Measurements from ENCODE around the gene ZMYM1.

The ZMYM1 gene

GRCh38 chr1:35085421-35085820 is 6.2 kb downstream of the ZMYM1 start:
- Histone ChIP-seq H3K79me2 (ENCODE audit: insufficient read depth, low read length) (peaks cover 68% of the 10 kb centered on the region), H4K20me1 (ENCODE audit: low read depth, low read length) (no peaks in the 10 kb centered on the region), H3K4me2 (ENCODE audit: low read depth, low read length, poor library complexity, severe bottlenecking) (no peak overlapping the region), H3K27ac (ENCODE audit: low read depth, low read length) (no peak overlapping the region), H3F3A (ENCODE audit: insufficient read depth) (no peaks in the 10 kb centered on the region), H2AFZ (ENCODE audit: low read depth, low read length, severe bottlenecking) (no peak overlapping the region), H3K4me3 (ENCODE audit: insufficient read depth, low read length, poor library complexity, severe bottlenecking) (no peak overlapping the region), H3K9ac (ENCODE audit: low read length) (no peak overlapping the region), H3K36me3 (ENCODE audit: low read length) (no peaks in the 10 kb centered on the region; the same call in 1 of the 2 replicates), H3K9me3 (ENCODE audit: insufficient read depth, low read length) (no peaks in the 10 kb centered on the region), H3K9me2 (replicated peaks; ENCODE audit: insufficient read depth, low read length) (no peaks in the 10 kb centered on the region), H3K27me3 (ENCODE audit: low read length) (no peaks in the 10 kb centered on the region)
- TF ChIP-seq, protein P1, sequence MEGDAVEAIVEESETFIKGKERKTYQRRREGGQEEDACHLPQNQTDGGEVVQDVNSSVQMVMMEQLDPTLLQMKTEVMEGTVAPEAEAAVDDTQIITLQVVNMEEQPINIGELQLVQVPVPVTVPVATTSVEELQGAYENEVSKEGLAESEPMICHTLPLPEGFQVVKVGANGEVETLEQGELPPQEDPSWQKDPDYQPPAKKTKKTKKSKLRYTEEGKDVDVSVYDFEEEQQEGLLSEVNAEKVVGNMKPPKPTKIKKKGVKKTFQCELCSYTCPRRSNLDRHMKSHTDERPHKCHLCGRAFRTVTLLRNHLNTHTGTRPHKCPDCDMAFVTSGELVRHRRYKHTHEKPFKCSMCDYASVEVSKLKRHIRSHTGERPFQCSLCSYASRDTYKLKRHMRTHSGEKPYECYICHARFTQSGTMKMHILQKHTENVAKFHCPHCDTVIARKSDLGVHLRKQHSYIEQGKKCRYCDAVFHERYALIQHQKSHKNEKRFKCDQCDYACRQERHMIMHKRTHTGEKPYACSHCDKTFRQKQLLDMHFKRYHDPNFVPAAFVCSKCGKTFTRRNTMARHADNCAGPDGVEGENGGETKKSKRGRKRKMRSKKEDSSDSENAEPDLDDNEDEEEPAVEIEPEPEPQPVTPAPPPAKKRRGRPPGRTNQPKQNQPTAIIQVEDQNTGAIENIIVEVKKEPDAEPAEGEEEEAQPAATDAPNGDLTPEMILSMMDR (IDR thresholded peaks at IDR 0.05; ENCODE audit: insufficient read depth, low read length, poor library complexity, severe bottlenecking): no peak
- TF ChIP-seq EZH2phosphoT487 (conservative IDR thresholded peaks at IDR 0.05; ENCODE audit: low read length): no peak

- Histone ChIP-seq H3K27ac (ENCODE audit: low read depth, low read length) (no peak overlapping the region), H3K9ac (ENCODE audit: low read length) (no peak overlapping the region), H4K20me1 (ENCODE audit: low read depth, low read length) (no peaks in the 10 kb centered on the region), H3K9me3 (ENCODE audit: insufficient read depth, low read length) (no peaks in the 10 kb centered on the region), H3K4me2 (ENCODE audit: low read depth, low read length, poor library complexity, severe bottlenecking) (no peak overlapping the region), H3K27me3 (ENCODE audit: low read length) (no peaks in the 10 kb centered on the region), H3K4me3 (ENCODE audit: insufficient read depth, low read length, poor library complexity, severe bottlenecking) (no peak overlapping the region), H3K9me2 (replicated peaks; ENCODE audit: insufficient read depth, low read length) (no peaks in the 10 kb centered on the region), H2AFZ (ENCODE audit: low read depth, low read length, severe bottlenecking) (no peak overlapping the region), H3K36me3 (ENCODE audit: low read length) (peaks cover 15% of the 10 kb centered on the region; the same call in 1 of the 2 replicates), H3K79me2 (ENCODE audit: insufficient read depth, low read length) (no peaks in the 10 kb centered on the region), H3F3A (ENCODE audit: insufficient read depth) (no peaks in the 10 kb centered on the region)
- TF ChIP-seq EZH2phosphoT487 (conservative IDR thresholded peaks at IDR 0.05; ENCODE audit: low read length): no peak
- TF ChIP-seq, protein P1 (IDR thresholded peaks at IDR 0.05; ENCODE audit: insufficient read depth, low read length, poor library complexity, severe bottlenecking): no peak
These were observed 18.0 kb downstream of the ZMYM1 start for GRCh38 chr1:35097224-35097623.

DNA sequence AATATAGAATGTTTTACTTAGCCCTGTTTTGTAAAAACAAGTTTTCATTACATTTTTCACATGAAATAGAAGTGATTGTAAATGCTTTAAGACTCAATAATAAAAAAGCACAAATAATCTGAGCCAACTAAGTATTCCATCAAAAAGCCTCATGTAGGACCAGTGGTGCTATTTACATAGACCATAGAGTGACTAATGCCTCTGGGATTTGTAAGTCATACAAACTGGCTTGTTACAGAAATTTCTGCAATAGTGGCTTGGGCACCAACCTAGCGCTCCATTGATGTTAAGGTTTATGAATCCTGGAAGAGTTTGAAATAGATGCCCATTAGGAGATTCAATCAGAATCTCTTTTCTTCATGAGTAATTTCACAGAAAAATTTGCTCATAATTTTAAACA is 31.9 kb downstream of the ZMYM1 start:
- no peaks in the 10 kb centered on the region for H3K9me2 ChIP-seq (replicated peaks; ENCODE audit: insufficient read depth, low read length)
- no peak for TF ChIP-seq EZH2phosphoT487 (conservative IDR thresholded peaks at IDR 0.05; ENCODE audit: low read length)
- TF ChIP-seq, protein P1 (IDR thresholded peaks at IDR 0.05; ENCODE audit: insufficient read depth, low read length, poor library complexity, severe bottlenecking): no peak
- H3K79me2 ChIP-seq (ENCODE audit: insufficient read depth, low read length): no peaks in the 10 kb centered on the region
- no peak overlapping the region for H2AFZ ChIP-seq (ENCODE audit: low read depth, low read length, severe bottlenecking)
- no peak overlapping the region for H3K4me3 ChIP-seq (ENCODE audit: insufficient read depth, low read length, poor library complexity, severe bottlenecking)
- H3K4me2 ChIP-seq (ENCODE audit: low read depth, low read length, poor library complexity, severe bottlenecking): no peak overlapping the region
- H3K9ac ChIP-seq (ENCODE audit: low read length): no peak overlapping the region
- H4K20me1 ChIP-seq (ENCODE audit: low read depth, low read length): no peaks in the 10 kb centered on the region
- no peaks in the 10 kb centered on the region for H3F3A ChIP-seq (ENCODE audit: insufficient read depth)
- no peaks in the 10 kb centered on the region for H3K27me3 ChIP-seq (ENCODE audit: low read length)
- H3K9me3 ChIP-seq (ENCODE audit: insufficient read depth, low read length): no peaks in the 10 kb centered on the region
- peaks cover 19% of the 10 kb centered on the region; the same call in 1 of the 2 replicates for H3K36me3 ChIP-seq (ENCODE audit: low read length)
- H3K27ac ChIP-seq (ENCODE audit: low read depth, low read length): no peak overlapping the region

All from SU-DHL-6 (cell line).